Neural cell (in vitro differentiated cells): ENCODE results near the gene UBE2D1. TPM values are rescaled to one million over a fixed set of nuclear protein-coding genes. Genes with fewer than 3 reads are reported as not detected.

Source experiments
- H2AFZ ChIP-seq: fragments of 200-600, 300-800 bp; sonication (generic), shearing (Covaris generic); 2 replicates; pipeline ENCODE4 v1.6.0; 2014; ENCODE audit warnings: low read depth, mild to moderate bottlenecking, antibody characterized with exemption, low read length, moderate library complexity
- H3F3A ChIP-seq: fragments of 200-600 bp; shearing (Covaris generic); 2 replicates; pipeline ENCODE4 v1.6.1; 2016; ENCODE audit warnings: mild to moderate bottlenecking, moderate library complexity, mixed read lengths, antibody characterized with exemption, low read length; ENCODE audit not compliant: insufficient read depth, poor library complexity, severe bottlenecking
- H3K27ac ChIP-seq: fragments of 200-600, 300-800 bp; sonication (generic), shearing (Covaris generic); 2 replicates; pipeline ENCODE4 v1.5.1; 2014; ENCODE audit warnings: mild to moderate bottlenecking, low read length, moderate library complexity
- H3K27me3 ChIP-seq: fragments of 300-800, 200-600 bp; sonication (generic), shearing (Covaris generic); 2 replicates; pipeline ENCODE4 v1.6.0; 2014; ENCODE audit warnings: mild to moderate bottlenecking, low read depth, low read length, moderate library complexity; ENCODE audit not compliant: insufficient read depth
- H3K36me3 ChIP-seq: fragments of 300-800, 200-600 bp; sonication (generic), shearing (Covaris generic); 2 replicates; pipeline ENCODE4 v1.5.1; 2014; ENCODE audit warnings: mild to moderate bottlenecking, antibody characterized with exemption, low read length, moderate library complexity; ENCODE audit not compliant: insufficient read depth
- H3K4me2 ChIP-seq: fragments of 300-800, 200-600 bp; sonication (generic), shearing (Covaris generic); 2 replicates; pipeline ENCODE4 v1.6.0; 2014; ENCODE audit warnings: mild to moderate bottlenecking, low read length
- H3K4me3 ChIP-seq: fragments of 300-800, 200-600 bp; sonication (generic), shearing (Covaris generic); 2 replicates; pipeline ENCODE4 v1.5.1; 2014; ENCODE audit warnings: mild to moderate bottlenecking, low read length, moderate library complexity
- H3K79me2 ChIP-seq: fragments of 200-600 bp; shearing (Covaris generic); replicated peaks from 2 replicates; pipeline ENCODE4 v1.6.0; 2014; ENCODE audit warnings: mild to moderate bottlenecking, low read length, moderate library complexity; ENCODE audit not compliant: insufficient read depth
- H3K9ac ChIP-seq: fragments of 300-800, 200-600 bp; sonication (generic), shearing (Covaris generic); 2 replicates; pipeline ENCODE4 v1.6.1; 2016; ENCODE audit warnings: mild to moderate bottlenecking, low read length, mixed read lengths
- H3K9me2 ChIP-seq: fragments of 200-600 bp; shearing (Covaris generic); 2 replicates; pipeline ENCODE4 v1.6.1; 2016; ENCODE audit warnings: mild to moderate bottlenecking, low read length, mixed read lengths; ENCODE audit not compliant: insufficient read depth
- H3K9me3 ChIP-seq: fragments of 200-600, 300-800 bp; sonication (generic), shearing (Covaris generic); 2 replicates; pipeline ENCODE4 v1.6.1; 2016; ENCODE audit warnings: mild to moderate bottlenecking, mixed run types, low read length, moderate library complexity, mixed read lengths
- H4K20me1 ChIP-seq: fragments of 200-600 bp; shearing (Covaris generic); 2 replicates; pipeline ENCODE4 v1.6.1; 2016; ENCODE audit warnings: mild to moderate bottlenecking, mixed run types; ENCODE audit not compliant: insufficient read depth
- EP300 ChIP-seq: fragments of 450-650 bp; conservative IDR thresholded peaks from 2 replicates; pipeline ENCODE4 v1.6.1; 2014; ENCODE audit warnings: antibody characterized with exemption, mild to moderate bottlenecking, moderate library complexity; ENCODE audit not compliant: poor library complexity, severe bottlenecking
- EZH2 ChIP-seq: fragments of 200-600, 300-800 bp; shearing (Covaris generic), sonication (generic); IDR thresholded peaks from 2 replicates; pipeline ENCODE4 v1.6.1; 2014; ENCODE audit warnings: antibody characterized with exemption, low read length, borderline replicate concordance, mild to moderate bottlenecking; ENCODE audit not compliant: insufficient read depth, poor library complexity, severe bottlenecking
- MXI1 ChIP-seq: fragments of 450-650 bp; conservative IDR thresholded peaks from 2 replicates; pipeline ENCODE4 v1.6.1; 2014; ENCODE audit warnings: antibody characterized with exemption, mild to moderate bottlenecking; ENCODE audit not compliant: poor library complexity, severe bottlenecking
- POLR2AphosphoS5 ChIP-seq: IDR thresholded peaks from 2 replicates; pipeline ENCODE4 v1.6.1; 2012
- RAD21 ChIP-seq: fragments of 450-650 bp; conservative IDR thresholded peaks from 2 replicates; pipeline ENCODE4 v1.6.1; 2014; ENCODE audit warnings: antibody characterized with exemption, mild to moderate bottlenecking, moderate library complexity
- SMC3 ChIP-seq: fragments of 450-650 bp; conservative IDR thresholded peaks from 2 replicates; pipeline ENCODE4 v1.6.1; 2014; ENCODE audit warnings: antibody characterized with exemption, mild to moderate bottlenecking, moderate library complexity; ENCODE audit not compliant: poor library complexity
- TAF1 ChIP-seq: IDR thresholded peaks from 2 replicates; pipeline ENCODE4 v1.6.1; 2012; ENCODE audit warnings: low read depth
- polyA plus RNA-seq: library from polyadenylated mRNA; depleted of rRNA; stranded (reverse); fragments of >200 nt; gene quantifications from 2 replicates; pipeline ENCODE4 v1.2.3, GENCODE V29; 2014
- TF ChIP-seq, protein P1 (sequence below): fragments of 450-650 bp; IDR thresholded peaks from 2 replicates; pipeline ENCODE4 v1.5.1; 2014; ENCODE audit warnings: antibody characterized with exemption, mild to moderate bottlenecking, moderate library complexity; ENCODE audit not compliant: poor library complexity, severe bottlenecking
- TF ChIP-seq, protein P2 (sequence below): IDR thresholded peaks from 2 replicates; pipeline ENCODE4 v1.6.1; 2012; ENCODE audit warnings: borderline replicate concordance

UBE2D1 gene
- polyA plus RNA-seq, 1 donor from 2014 or later = 89.8 TPM

GRCh38 chr10:58382489-58382995, 47.7 kb downstream of the UBE2D1 start:
- Histone ChIP-seq H3K9me3 (no peaks in the 10 kb centered on the region), H3K27me3 (no peaks in the 10 kb centered on the region), H4K20me1 (no peaks in the 10 kb centered on the region), H3K36me3 (no peaks in the 10 kb centered on the region), H3K79me2 (peaks cover 19% of the 10 kb centered on the region), H3K9me2 (no peaks in the 10 kb centered on the region), H3K4me2 (no peak overlapping the region), H2AFZ (no peak overlapping the region), H3K9ac (no peak overlapping the region), H3K4me3 (no peak overlapping the region), H3K27ac (no peak overlapping the region), H3F3A (no peaks in the 10 kb centered on the region)
- TF ChIP-seq, protein P1, sequence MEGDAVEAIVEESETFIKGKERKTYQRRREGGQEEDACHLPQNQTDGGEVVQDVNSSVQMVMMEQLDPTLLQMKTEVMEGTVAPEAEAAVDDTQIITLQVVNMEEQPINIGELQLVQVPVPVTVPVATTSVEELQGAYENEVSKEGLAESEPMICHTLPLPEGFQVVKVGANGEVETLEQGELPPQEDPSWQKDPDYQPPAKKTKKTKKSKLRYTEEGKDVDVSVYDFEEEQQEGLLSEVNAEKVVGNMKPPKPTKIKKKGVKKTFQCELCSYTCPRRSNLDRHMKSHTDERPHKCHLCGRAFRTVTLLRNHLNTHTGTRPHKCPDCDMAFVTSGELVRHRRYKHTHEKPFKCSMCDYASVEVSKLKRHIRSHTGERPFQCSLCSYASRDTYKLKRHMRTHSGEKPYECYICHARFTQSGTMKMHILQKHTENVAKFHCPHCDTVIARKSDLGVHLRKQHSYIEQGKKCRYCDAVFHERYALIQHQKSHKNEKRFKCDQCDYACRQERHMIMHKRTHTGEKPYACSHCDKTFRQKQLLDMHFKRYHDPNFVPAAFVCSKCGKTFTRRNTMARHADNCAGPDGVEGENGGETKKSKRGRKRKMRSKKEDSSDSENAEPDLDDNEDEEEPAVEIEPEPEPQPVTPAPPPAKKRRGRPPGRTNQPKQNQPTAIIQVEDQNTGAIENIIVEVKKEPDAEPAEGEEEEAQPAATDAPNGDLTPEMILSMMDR = no peak

- H3K9ac ChIP-seq = peak overlapping the region; percentile 95
Observed at GRCh38 chr10:58384095-58384494, 49.3 kb downstream of the UBE2D1 start.

More at GRCh38 chr10:58384095-58384494, 49.3 kb downstream of the UBE2D1 start:
- Histone ChIP-seq H3K27ac (peak overlapping the region; percentile 95), H3K4me2 (peak overlapping the region; percentile 71), H3K9me3 (no peaks in the 10 kb centered on the region), H2AFZ (no peak overlapping the region), H4K20me1 (no peaks in the 10 kb centered on the region), H3K27me3 (no peaks in the 10 kb centered on the region), H3F3A (no peaks in the 10 kb centered on the region), H3K9me2 (no peaks in the 10 kb centered on the region), H3K79me2 (peaks cover 27% of the 10 kb centered on the region), H3K36me3 (no peaks in the 10 kb centered on the region), H3K4me3 (peak overlapping the region; percentile 80)
- no peak for TF ChIP-seq POLR2AphosphoS5
- TF ChIP-seq EP300 = no peak
- no peak for TF ChIP-seq MXI1
- TF ChIP-seq, protein P1 = no peak
- no peak for TF ChIP-seq TAF1
- no peak for TF ChIP-seq SMC3
- no peak for TF ChIP-seq EZH2
- TF ChIP-seq, protein P2, sequence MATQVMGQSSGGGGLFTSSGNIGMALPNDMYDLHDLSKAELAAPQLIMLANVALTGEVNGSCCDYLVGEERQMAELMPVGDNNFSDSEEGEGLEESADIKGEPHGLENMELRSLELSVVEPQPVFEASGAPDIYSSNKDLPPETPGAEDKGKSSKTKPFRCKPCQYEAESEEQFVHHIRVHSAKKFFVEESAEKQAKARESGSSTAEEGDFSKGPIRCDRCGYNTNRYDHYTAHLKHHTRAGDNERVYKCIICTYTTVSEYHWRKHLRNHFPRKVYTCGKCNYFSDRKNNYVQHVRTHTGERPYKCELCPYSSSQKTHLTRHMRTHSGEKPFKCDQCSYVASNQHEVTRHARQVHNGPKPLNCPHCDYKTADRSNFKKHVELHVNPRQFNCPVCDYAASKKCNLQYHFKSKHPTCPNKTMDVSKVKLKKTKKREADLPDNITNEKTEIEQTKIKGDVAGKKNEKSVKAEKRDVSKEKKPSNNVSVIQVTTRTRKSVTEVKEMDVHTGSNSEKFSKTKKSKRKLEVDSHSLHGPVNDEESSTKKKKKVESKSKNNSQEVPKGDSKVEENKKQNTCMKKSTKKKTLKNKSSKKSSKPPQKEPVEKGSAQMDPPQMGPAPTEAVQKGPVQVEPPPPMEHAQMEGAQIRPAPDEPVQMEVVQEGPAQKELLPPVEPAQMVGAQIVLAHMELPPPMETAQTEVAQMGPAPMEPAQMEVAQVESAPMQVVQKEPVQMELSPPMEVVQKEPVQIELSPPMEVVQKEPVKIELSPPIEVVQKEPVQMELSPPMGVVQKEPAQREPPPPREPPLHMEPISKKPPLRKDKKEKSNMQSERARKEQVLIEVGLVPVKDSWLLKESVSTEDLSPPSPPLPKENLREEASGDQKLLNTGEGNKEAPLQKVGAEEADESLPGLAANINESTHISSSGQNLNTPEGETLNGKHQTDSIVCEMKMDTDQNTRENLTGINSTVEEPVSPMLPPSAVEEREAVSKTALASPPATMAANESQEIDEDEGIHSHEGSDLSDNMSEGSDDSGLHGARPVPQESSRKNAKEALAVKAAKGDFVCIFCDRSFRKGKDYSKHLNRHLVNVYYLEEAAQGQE = no peak
- no peak for TF ChIP-seq RAD21
